LNCAP (cell line): ENCODE measurements around the gene RAB9A.

Experiments
- CTCF ChIP-seq: fragments of 450-650 bp; IDR thresholded peaks from 2 replicates; pipeline ENCODE4 v1.5.1; 2017; ENCODE audit warnings: mild to moderate bottlenecking

Gene RAB9A

GRCh38 chrX:13732246-13733067 is 43.5 kb downstream of the RAB9A start:
- TF ChIP-seq CTCF: no peak

GRCh38 chrX:13733506-13733905 is 44.6 kb downstream of the RAB9A start:
- no peak for TF ChIP-seq CTCF

- no peak for TF ChIP-seq CTCF
These were observed 45.6 kb downstream of the RAB9A start, which contains the start of the genes OFD1 and TRAPPC2 for GRCh38 chrX:13734278-13735172. TSS of gene OFD1 (plus strand) at chrX:13734748. CDS start at chrX:13735072, 324 bp downstream. TSS of gene TRAPPC2 (minus strand) at chrX:13734620. CDS start at chrX:13719963, 14,657 bp downstream.

- no peak for TF ChIP-seq CTCF
These were observed 52.8 kb downstream of the RAB9A start for GRCh38 chrX:13741695-13742094.

- TF ChIP-seq CTCF: no peak
These were observed 53.7 kb downstream of the RAB9A start for GRCh38 chrX:13742397-13743176.

GRCh38 chrX:13747836-13748235 is 58.9 kb downstream of the RAB9A start:
- TF ChIP-seq CTCF: peak; percentile 32; the same call in 1 of the 2 replicates

GRCh38 chrX:13748486-13748885 is 59.6 kb downstream of the RAB9A start:
- no peak for TF ChIP-seq CTCF
